GM18873 (cell line): ENCODE results near the gene SHC2.

Source experiments
- ATAC-seq: cut with Tn5 transposase; IDR thresholded peaks from one replicate; pipeline ENCODE4 v1.9.1; 2021; ENCODE audit warnings: mild to moderate bottlenecking, moderate library complexity, moderate number of reproducible peaks; ENCODE audit not compliant: unreplicated experiment, low FRiP score

SHC2 gene

DNA sequence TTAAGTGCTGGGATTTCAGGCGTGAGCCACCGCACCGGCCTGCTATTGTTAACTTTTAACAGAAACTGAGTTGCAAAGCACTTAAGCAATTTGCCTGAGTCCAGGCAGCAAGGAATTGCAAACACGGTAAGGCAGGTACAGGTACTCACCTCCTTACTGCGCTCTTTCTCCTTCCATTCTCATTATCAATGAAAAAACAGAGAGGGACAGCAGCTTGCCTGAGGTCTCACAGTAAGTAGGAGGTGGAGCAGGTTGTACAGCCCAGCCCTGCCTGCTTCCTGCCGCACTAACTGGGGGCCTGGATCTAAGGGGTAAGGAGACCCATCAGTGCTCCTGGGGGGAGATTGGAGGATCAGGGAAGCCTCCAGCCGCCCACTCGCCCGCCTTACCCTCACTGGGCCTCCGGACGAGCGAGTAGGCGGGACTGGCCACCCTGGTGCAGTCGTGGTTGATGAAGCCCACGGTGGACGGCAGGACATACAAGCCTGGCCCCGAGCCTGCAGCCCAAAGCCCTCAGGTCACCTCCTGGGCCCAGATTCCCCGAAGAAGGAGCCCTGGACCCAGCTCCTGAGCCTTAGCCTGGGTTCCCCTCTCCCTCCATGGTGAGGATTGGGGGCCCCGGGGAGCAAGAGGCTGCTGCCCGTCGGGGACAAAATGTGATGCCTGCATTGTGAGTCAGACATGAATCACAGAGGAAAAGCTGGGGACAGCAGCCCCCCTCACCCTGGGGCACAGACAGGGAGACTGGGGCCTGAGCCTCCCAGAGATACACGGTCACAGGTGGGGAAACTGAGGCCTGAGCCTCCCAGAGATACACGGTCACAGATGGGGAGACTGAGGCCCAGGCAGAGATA is 11.4 kb upstream of the SHC2 start:
- no peak for ATAC-seq

DNA sequence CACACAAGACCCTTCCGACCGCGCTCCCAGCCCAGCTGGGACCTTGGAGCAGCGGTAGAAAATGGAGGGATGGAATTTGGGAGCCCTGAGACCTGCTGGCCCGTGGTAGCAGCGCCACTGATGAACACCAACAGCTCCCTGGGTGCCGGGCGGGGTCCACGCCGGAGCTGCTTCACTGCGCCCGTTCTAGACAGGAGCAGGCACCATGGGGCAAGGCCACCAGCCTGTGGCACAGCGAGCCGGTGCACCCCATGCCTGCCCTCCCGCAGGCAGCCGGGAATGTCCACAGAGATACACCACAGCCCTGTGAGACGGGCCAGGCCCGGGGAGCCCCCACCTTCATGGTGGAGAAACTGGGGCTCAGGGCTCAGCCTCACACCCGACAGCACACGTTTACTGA is 9.9 kb upstream of the SHC2 start:
- ATAC-seq: no peak

DNA sequence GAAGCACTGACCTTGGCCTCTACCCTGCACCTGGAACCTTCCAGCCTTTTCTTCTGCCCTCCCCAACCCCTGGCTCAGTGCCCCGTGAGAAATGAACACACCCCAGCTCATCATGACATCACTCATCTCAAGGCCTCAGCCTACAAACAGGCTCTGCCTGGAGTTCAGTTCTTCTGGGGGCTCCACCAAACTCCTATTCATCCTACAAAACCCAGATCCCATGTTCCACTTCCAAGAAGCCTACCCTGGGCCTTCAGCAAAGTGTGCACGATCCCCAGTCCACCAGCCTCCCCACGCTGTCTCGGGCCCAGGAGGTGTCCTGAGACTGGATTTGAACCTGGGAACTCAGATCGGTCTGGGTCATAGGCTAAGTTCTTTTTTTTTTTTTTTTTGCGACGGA is 9.0 kb upstream of the SHC2 start:
- no peak for ATAC-seq

DNA sequence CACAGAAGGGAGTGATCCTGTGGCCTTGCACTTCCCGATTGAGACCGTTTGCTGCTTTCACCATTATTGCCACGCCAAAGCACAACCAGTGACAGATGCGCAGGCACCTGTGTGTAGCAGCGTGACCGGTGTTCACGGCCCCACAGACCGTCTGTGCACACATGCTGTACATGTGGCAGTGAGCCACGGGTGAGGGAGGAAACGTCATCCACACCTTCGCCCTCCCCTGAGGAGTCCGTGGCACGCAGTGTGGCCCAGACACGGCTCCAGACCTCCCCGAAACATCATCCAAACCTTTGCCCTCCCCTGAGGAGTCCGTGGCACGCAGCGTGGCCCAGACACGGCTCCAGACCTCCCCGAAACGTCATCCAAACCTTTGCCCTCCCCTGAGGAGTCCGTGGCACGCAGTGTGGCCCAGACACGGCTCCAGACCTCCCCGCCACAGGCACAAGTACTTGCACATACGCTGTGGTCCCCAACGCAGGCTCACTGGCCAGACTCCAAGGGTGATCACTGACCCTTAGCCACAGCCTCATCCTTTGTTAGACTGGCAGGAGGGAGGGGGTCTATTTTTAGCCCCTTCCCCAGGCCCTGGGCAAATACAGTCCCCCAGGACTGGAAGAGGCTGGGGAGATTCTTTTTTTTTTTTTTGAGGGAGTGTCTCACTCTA is 7.9 kb upstream of the SHC2 start:
- ATAC-seq: no peak

DNA sequence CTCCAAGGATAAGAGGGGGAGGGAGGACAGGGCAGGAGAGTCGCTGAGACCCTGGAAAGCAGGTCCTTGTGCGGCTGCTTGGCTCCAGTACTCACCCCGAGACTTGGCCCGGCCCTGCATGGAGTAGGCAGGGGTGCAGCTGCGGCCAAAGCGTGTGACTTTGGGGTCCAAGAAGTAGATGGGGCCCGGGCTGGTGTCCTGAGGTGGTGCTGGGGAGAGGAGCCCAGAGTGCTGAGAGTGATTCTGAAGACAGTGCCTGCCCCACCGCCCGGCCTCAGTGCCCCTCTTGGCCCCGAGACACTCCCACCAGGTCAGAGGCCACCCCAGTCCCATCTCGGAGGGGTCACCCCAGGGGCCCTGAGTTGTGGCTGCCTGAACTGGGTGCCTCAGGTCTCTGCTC is 6.7 kb upstream of the SHC2 start:
- ATAC-seq: no peak

DNA sequence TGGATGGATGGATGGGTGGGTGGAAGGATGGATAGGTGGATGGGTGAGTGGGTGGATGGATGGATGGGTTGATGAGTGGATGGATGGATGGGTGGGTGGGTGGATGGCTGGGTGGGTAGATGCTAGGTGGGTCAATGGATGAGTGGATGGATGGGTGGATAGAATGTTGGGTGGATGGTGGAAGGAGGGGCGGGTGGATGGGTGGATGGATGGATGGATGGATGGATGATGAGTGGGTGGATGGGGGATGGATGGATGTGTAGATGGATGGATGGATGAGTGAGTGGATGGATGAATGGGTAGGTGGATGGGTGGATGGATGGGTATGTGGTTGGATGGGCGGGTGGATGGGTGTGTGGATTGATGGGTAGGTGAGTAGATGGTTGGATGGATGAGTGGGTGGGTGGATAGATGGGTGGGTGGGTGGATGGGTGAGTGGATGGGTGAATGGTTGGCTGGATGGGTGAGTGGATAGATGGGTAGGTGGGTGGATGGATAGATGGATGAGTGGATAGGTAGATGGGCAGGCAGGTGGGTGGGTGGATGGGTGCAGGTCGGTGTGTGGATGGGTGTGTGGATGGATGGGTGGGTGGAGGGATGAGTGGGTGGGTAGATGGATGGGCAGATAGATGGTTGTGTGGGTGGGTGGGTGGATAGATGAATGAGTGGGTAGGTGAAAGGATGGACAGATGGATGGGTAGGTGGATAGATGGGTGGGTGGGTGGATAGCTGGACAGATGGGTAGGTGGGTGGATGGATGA is 4.4 kb upstream of the SHC2 start:
- ATAC-seq: no peak

DNA sequence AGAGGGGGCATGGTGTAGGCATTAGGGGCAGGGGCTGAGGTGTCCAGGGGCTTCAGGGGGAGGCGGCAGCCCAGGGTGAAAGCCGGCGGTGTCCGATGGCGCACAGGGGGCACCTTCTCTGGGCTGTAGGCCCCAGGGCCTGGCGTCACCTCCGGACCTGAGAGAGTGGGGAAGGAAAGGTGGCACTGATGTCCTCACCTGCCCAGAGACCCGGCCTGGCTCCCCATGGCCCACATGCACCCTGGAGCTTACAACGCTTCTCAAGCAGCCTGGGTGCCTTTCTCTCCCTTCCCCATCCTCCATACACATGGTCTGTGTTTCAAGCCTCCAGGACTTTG is 3.3 kb upstream of the SHC2 start:
- ATAC-seq: no peak

DNA sequence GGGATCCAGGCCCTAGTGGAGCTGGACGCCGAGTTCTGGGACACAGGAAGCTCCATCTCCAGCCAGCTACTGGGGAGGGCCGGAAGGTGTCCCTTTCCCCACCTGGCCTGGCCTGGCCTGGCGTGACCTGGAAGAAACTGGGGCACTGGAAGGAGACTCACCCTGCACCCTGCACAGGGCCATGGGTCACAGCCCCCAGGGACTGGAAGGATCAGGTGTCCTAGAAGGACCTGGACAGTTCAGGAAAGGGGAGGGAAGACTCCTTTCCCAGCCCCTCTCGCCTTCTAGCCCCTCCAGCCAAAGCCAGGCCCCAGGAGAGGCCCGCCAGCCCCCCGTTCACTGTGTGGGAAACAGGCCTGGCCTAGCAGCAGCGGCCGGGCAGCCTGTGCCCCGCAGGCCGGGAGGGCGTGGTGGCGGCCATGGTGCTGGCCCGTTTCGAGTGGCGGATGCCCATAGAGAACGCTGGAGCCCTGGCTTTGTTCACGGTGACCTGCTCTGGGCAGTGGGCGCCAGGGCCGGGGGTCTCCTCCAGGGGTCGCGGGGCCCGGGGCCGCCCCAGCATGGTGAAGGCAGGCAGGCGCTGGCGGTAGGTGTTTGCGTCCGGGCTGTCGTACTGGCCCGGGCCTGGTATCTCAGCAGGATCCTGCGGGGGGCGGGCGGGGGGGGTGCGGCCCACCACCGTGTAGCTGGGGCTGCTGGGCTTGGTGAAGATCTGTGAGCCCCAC is 2.8 kb upstream of the SHC2 start:
- ATAC-seq: no peak

DNA sequence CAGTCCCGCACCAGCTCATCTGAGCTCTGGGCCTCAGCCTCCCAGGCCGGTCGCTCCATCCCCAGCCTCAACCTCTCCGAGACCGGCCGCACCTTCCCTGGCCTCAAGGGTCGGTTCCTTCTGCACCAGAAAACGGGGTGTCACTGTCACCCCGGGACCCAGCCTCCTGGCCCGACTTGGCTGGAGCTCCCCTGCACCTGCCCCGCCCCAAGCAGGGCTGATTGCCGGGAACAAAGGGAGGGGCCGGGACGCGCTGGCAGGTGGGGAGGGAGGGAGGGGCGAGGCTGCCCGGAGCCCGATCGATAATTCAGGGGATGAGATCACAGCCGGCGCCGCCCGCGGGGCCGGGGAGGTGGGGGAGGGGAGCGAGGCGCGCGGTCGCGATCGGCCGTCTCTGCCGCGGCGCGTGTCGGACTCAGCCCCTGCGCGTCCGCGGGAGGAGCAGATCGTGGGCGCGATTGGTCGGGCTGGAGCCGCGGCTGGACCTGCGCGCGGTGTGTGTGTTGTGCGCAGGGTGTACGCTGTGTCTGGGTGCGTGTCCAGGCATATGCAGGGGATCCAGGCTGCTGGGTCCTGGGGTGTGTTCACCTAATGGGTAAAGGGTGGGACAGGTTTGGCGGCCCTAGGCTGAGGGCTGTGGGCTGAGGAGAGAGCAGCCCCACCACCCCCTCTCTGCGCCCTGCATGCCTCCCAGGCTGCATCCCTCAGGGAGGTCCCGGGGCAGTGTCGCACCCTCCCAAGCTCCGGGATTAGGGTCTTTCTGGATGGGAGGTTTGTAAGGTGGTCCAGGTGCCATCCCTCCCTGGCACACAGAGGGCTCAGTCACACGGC is 1.1 kb upstream of the SHC2 start:
- no peak for ATAC-seq

DNA sequence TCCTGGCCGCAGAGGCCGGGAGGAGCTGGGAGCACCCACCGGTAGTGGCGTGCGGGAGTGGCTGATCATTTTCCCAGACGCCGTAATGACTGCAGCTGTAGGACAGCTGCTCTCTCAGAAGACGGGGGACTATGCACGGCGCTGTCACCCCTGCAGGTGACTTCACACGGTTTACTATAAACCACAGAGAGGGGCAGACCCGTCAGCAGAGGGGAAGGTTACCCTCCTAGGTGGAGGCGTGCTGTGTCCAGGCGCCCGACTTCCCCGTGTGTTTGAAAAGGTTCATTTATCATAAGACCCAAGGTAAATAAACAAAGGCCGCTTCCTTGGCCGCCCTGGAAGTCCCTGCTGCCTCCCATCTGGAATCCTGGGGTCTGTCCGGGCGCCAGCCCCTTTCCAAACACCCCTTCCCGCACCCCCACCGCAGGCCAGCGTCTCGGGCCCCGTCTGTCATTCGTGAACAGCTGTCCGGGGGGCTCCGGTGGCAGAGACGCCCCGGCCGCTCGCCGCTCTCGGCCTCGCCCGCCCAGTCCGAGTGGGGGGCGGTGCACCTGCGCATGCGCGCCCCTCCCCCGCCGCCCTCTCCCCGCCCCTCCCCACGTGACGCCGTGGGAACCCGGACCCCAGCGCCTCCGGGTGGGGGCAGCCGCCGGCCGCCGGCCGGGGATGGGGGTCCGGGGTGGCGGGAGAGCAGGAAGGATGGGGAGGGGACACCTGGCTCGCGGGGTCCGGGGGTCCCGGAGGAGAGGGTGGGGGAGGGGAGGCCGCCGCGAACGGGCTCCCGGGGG is 915 bp downstream of the SHC2 start:
- ATAC-seq: no peak

DNA sequence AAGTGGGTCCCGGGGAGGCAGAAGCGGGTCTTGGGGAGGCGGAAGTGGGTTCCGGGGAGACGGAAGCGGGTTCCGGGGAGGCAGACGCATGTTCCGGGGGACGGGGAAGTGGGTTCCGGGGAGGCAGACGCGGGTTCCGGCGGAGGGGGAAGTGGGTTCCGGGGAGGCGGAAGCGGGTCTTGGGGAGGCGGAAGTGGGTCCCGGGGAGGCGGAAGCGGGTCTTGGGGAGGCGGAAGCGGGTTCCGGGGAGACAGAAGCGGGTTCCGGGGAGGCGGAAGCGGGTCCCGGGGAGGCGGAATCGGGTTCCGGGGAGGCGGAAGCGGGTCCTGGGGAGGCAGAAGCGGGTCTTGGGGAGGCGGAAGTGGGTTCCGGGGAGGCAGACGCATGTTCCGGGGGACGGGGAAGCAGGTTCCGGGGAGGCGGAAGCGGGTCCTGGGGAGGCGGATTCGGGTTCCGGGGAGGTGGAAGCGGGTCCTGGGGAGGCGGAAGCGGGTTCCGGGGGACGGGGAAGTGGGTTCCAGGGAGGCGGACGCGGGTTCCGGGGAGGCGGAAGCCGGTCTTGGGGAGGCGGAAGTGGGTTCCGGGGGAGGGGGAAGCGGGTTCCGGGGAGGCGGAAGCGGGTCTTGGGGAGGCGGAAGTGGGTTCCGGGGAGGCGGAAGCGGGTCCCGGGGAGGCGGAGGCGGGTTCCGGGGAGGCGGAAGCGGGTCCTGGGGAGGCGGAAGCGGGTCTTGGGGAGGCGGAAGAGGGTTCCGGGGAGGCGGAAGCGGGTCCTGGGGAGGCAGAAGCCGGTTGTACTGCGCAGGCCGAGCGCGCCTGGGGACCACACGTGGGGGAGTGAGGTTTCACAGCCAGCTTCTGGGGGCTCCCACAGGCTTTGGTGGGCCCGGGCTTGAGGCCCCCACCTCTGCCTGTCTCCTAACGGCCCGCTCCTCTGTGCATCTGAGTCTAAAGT is 2.5 kb downstream of the SHC2 start:
- ATAC-seq: no peak

DNA sequence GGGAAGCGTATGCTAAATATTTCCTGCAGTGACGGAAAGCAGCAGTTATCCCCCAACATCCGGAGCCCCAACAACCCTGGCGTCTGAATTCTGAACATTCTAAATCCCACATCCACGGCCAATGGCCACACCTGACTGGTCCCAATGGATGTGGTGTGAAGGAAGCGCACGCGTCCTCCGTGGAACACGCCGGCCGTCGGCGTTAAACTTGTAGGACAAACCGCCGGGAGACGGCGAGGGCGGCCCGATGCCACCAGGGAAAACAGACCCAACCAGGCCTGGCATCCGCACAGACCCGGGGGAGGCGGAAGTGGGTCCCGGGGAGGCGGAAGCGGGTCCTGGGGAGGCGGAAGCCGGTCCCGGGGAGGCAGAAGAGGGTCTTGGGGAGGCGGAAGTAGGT is 3.2 kb downstream of the SHC2 start:
- ATAC-seq: no peak

DNA sequence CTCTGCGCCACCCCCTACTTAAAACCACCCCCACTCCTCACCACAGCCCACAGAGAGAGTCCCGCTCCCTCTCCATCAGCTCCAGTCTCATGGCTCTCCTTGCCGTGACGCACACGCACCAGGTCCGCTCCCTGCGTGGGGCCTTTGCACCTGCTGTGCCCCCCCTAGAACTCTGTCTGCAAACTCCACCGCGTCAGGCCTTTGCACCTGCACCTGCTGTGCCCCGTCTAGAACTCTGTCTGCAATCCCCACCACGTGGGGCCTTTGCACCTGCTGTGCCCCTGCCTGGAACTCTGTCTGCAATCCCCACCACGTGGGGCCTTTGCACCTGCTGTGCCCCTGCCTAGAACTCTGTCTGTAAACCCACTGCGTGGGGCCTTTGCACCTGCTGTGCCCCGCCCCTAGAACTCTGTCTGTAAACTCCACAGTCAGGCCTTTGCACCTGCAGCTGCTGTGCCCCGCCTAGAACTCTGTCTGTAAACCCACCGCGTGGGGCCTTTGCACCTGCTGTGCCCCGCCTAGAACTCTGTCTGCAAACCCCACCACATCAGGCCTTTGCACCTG is 4.2 kb downstream of the SHC2 start:
- no peak for ATAC-seq

DNA sequence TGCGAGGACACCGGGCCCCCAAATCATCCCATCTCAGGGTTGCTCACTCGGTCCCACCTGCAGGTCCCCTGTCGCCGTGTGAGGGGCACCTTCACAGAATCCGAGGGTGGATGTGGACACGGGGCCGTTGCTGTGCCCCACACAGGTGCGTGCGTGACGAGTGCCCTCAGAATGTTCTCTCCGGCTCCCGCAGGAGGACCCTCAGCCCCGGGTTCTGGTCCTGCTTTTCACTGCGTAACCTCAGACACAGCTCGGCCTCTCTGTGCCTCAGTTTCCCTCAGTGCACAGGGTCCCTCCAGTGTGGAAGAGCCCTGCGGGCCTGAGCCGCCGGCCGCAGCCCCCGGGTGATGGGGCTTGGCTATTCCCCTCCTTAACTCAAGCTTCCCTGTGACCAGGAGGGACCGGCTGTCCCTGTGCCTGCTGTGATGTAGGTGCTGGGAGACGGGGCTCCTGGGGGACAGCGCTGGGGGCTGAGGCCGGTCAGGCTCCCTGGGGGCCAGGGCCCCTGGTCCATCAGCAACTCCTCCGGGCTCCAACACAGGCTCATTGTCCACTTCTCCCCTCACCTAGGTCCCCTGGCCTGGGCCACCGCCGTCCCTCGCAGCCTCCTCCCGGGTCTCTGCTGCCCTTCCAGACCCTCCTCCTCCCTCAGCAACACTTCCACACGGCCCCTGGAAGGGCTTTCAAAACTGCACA is 4.8 kb downstream of the SHC2 start:
- no peak for ATAC-seq

DNA sequence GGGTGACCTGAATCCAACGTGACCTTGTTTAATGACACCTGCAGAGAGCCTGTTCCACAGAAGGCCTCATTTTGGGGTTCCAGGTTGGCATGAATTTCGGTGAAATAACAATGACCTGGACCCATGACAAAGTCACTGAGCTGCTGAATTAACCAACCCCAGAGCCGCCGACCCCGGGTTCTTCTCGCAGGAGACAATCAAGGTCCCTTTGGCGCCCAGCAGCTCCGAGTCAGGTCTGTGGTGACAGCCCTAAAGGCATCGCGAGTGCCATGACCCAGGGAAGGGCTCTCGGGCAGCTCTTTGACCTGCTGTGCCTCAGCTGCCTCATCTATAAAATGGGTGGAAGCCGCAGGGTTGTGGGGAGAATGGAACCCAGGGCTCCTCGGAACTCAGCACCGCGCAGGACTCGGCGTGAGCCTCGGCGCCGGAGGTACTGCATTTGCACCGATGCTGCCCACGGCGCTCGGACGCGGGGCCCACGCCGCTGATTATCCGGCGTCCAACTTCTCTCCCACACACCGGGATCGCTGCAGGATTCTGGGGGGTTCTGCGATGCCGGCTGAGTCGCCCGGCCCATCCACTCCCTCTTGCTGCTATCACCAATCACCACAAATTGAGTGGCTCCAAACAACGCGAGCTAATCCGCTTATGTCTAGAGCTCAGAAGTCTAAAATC is 5.7 kb downstream of the SHC2 start:
- no peak for ATAC-seq

DNA sequence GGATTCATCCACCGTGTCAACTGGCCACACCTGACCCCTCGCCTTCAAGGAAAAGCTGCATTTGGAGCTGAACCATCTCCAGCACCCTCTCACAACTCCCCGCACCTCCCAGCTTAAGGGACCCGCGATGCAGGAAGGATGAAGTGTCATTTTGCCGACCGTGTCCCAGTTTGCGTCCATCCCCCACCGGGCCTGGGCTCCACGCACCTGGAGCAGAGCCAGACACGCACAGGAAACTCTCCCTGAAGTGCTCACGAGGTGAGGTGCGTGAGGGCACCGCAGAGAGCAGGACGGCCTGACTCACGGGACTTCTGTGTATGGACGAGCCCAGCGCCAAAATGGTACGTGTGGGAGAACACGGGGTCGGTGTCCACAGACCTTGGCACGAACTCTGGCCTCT is 7.2 kb downstream of the SHC2 start:
- ATAC-seq: no peak

DNA sequence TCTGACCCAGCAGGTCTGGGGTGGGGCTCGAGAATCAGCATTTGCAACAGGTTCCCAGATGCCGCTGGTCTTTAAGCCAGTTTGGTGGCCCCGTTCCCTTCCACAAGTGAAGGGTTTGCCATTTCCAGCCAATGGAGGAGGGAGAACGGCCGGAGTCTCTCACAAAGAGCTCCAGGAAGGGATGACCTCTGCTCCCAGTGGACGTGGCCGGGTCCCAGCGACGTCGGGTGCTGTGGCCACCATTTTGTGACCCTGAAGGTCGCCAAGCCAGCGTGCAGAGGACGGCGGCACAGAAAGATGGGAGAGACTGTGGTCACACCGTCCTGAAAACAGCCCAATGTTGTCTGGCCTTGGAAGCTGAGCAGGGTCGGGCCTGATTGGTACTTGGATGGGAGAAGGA is 8.0 kb downstream of the SHC2 start:
- no peak for ATAC-seq
